Body of pancreas (tissue), 4 donors: ENCODE data around the gene PRMT5. TPM values are rescaled to one million over a fixed set of nuclear protein-coding genes. Genes with fewer than 3 reads are reported as not detected.

Experiments
- ATAC-seq: fragments of 150-250 bp; one replicate; pipeline ENCODE4 v1.9.1; 2016
- DNase-seq, 4 donors: peaks; one replicate each; pipeline ENCODE4 v3.0.0-alpha.2; 2019
- H3K27ac ChIP-seq, 4 donors: fragments of 200-600 bp; sonication (generic); 1 replicate in 3 of 4; 2 replicates in 1 of 4; pipeline versions ENCODE4 v1.5.1 to v1.6.1; 2016 to 2019; ENCODE audit warnings: mild to moderate bottlenecking in 1 of 4, mixed read lengths in 1 of 4, moderate library complexity in 1 of 4
- H3K27me3 ChIP-seq, 2 donors: fragments of 200-600 bp; sonication (generic); one replicate each; pipeline ENCODE4 v1.6.0; 2016; ENCODE audit warnings: mild to moderate bottlenecking in 1 of 2
- H3K36me3 ChIP-seq, 2 donors: fragments of 200-600 bp; sonication (generic); replicated peaks in 1 of 2; 2 replicates each; pipeline ENCODE4 v1.5.1; 2016; ENCODE audit warnings: low read depth in 2 of 2; ENCODE audit not compliant: insufficient read depth in 1 of 2
- H3K4me1 ChIP-seq: fragments of 200-600 bp; sonication (generic); one replicate; pipeline ENCODE4 v1.6.0; 2016
- H3K4me3 ChIP-seq, 2 donors: fragments of 200-600 bp; sonication (generic); 1 replicate in 1 of 2; 2 replicates in 1 of 2; pipeline ENCODE4 v1.5.1; 2016 to 2019
- H3K9me3 ChIP-seq, 3 donors: fragments of 200-600 bp; sonication (generic); 1 replicate in 2 of 3; 2 replicates in 1 of 3; pipeline ENCODE4 v1.5.1; 2016
- POLR2A ChIP-seq, 3 donors: fragments of 450-650 bp; IDR thresholded peaks; one replicate each; pipeline ENCODE4 v1.6.1; 2016; ENCODE audit warnings: antibody characterized with exemption in 3 of 3, mild to moderate bottlenecking in 2 of 3
- WGBS, 2 donors: methylation state at CpG; one replicate each; pipeline ENCODE4 v1.1.5; 2017; 5-methylcytosine and 5-hydroxymethylcytosine counted together
- intact Hi-C: fragments of 100-400 bp; cut with DNase I; formaldehyde crosslinking; loops from one replicate; pipeline ENCODE4 v1.15.1; 2023
- total RNA-seq, 2 donors: library from RNA; depleted of rRNA; stranded (reverse); fragments of >200 nt; gene quantifications; one replicate each; pipeline ENCODE4 v1.1.0, GENCODE V29; 2016
- TF ChIP-seq, protein P1 (sequence below), 7 experiments: fragments of 450-650 bp in 4 of 7; fragments of 200-600 bp in 3 of 7; sonication (generic) in 3 of 7; IDR thresholded peaks; one replicate each; pipeline ENCODE4 v1.5.1; 2016 to 2019; ENCODE audit warnings: antibody characterized with exemption in 7 of 7

PRMT5 gene
- total RNA-seq, 2 donors from 2014 or later, result 36.1 to 40.2 TPM

DNA sequence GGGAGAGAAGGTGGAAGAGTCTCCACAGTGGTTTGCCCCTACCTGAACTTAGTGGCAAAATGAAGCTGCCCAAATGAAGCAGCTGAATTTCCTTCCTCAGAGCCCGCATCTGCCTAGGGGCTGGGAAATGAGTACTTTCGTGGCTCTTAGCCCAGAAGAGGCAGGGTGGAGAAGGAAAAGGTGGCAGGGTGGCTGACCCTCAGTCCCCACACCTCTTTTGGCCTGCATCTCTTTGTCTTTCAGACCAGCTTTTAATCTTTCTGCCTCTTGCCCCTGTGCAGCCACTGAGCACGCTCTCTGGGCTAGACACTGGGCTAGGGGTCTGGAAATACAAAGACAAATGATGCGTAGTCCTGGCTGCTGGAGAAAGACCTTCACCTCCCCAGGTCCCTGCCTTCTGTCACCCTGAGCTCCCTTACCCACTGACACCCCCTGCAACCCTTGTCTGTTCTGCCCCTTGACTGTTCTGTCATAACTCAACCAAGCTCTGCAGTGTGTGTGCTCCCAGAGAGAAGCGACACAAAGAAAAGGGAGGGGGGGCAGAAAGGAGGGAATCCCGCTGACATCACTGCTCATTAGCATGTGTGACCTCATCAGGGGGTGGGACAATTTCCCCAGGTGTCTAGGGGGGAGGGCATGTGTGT is 46.5 kb downstream of the PRMT5 start:
- H3K4me3 ChIP-seq, result no peak overlapping the region

DNA sequence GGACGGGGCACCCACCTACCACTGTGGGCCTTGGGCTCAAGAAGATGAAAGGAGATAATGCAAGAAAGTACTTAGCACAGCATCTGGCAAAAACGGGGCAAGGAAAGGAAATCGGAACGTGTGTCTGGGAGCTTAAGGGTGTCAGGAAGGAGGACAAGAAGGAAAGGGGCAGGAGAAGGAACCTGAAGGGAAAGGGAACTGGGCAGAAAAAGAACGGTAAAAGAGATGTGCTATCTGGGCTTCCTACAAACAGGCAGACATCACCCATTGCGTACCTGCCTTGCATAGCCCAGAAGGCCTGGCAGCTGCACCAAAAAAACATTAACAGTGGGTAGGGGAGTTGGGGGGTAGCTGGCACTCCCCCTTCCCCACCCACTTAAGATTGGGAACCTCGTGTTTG is 47.1 kb downstream of the PRMT5 start:
- WGBS, 2 donors, result 31 to 36% methylated on average over 7 of the region's 7 CpGs

More for the DNA sequence above, 46.5 kb downstream of the PRMT5 start:
- 23 to 39% methylated on average over 4 to 6 of the region's 6 CpGs for WGBS, 2 donors
- peak; percentile 24 for ATAC-seq
- TF ChIP-seq, protein P1, sequence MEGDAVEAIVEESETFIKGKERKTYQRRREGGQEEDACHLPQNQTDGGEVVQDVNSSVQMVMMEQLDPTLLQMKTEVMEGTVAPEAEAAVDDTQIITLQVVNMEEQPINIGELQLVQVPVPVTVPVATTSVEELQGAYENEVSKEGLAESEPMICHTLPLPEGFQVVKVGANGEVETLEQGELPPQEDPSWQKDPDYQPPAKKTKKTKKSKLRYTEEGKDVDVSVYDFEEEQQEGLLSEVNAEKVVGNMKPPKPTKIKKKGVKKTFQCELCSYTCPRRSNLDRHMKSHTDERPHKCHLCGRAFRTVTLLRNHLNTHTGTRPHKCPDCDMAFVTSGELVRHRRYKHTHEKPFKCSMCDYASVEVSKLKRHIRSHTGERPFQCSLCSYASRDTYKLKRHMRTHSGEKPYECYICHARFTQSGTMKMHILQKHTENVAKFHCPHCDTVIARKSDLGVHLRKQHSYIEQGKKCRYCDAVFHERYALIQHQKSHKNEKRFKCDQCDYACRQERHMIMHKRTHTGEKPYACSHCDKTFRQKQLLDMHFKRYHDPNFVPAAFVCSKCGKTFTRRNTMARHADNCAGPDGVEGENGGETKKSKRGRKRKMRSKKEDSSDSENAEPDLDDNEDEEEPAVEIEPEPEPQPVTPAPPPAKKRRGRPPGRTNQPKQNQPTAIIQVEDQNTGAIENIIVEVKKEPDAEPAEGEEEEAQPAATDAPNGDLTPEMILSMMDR (IDR thresholded peaks at IDR 0.05), result no peak
- TF ChIP-seq POLR2A (IDR thresholded peaks at IDR 0.05), result peak in 1 of 3 donors; percentile 8
- Histone ChIP-seq H3K27me3 (no peaks in the 10 kb centered on the region), H3K27ac (no peak overlapping the region), H3K4me1 (peaks cover 29% of the 10 kb centered on the region), H3K36me3 (no peaks in the 10 kb centered on the region), H3K9me3 (no peaks in the 10 kb centered on the region)
- intact Hi-C loops, result no loop called here
- peak; percentile 59 to 81 (median 72) for DNase-seq

DNA sequence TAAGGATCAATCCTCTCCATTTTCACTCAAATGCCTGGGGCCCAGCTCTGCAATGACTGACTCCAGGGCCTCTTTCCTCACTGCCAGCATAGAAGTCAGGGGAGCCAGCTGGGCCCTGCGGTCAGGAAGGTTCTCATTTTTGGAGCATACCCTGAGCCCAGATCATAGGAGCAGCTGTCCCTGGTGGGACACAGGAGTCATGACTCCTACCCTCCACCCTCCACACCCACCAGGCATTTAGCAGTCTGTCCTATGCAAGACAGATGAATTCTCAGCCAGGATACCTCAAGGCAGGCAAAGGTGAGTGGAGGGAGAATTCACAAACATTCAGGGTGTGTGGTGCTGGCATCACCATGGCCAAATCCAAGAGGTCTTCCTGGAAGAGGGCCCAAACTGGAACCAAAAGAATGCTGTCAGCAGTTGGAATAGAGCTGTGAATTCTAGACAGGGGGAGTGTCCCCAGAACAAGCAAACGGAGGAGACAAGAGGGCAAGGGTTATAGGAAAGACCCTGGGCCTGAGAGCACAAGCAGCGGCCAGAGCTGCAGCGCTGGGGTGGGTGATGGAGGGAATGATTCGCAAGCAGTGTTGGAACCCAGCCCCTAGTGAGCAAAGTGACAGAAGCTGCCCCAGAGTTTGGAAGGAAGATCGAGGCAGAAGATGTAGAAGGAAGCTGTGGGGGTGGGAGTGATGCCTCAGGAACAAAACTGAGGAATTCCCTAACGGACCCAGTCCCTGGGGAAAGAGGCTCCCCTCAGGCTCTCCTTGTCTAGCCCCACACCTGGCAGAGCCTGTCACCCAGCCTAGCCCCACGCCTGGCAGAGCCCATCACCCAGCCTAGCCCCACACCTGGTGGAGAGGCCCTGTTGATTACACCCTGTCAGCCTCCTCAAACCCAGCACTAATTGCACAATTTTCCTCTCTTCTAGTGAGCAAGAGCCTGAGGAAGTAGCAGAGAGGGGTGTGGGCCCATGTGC is 50.6 kb downstream of the PRMT5 start:
- DNase-seq (no peak), ATAC-seq (no peak)
- Histone ChIP-seq H3K27ac (no peak overlapping the region), H3K9me3 (no peaks in the 10 kb centered on the region), H3K27me3 (no peaks in the 10 kb centered on the region), H3K36me3 (peaks cover 4 to 26% of the 10 kb centered on the region in 2 donors), H3K4me1 (peaks cover 19% of the 10 kb centered on the region), H3K4me3 (no peak overlapping the region)
- intact Hi-C loops, result no loop called here
- TF ChIP-seq, protein P1 (IDR thresholded peaks at IDR 0.05), result no peak
- no peak for TF ChIP-seq POLR2A (IDR thresholded peaks at IDR 0.05)
- 76 to 86% methylated on average over 7 to 8 of the region's 8 CpGs for WGBS, 2 donors

More for the DNA sequence above, 47.1 kb downstream of the PRMT5 start:
- Histone ChIP-seq H3K27ac (no peak overlapping the region), H3K4me3 (no peak overlapping the region), H3K27me3 (no peaks in the 10 kb centered on the region), H3K4me1 (peaks cover 24% of the 10 kb centered on the region), H3K9me3 (no peaks in the 10 kb centered on the region), H3K36me3 (peaks cover 0 to 5% of the 10 kb centered on the region in 2 donors)
- no peak for TF ChIP-seq POLR2A (IDR thresholded peaks at IDR 0.05)
- TF ChIP-seq, protein P1 (IDR thresholded peaks at IDR 0.05), result no peak
- DNase-seq, result no peak
- no peak for ATAC-seq
- intact Hi-C loops, result no loop called here

- intact Hi-C loops, result no loop called here
- WGBS, 2 donors, result 91 to 96% methylated on average over 16 to 18 of the region's 22 CpGs
Observed at GRCh38 chr14:22877000-22877501, 52.1 kb downstream of the PRMT5 start.

More at GRCh38 chr14:22877000-22877501, 52.1 kb downstream of the PRMT5 start:
- no peak for DNase-seq
- peaks cover 16% of the 10 kb centered on the region for H3K4me1 ChIP-seq
- H3K27ac ChIP-seq, result no peak overlapping the region
- no peak overlapping the region for H3K4me3 ChIP-seq
- no peak for ATAC-seq
- no peaks in the 10 kb centered on the region for H3K27me3 ChIP-seq
- peaks cover 4 to 26% of the 10 kb centered on the region in 2 donors for H3K36me3 ChIP-seq
- TF ChIP-seq, protein P1 (IDR thresholded peaks at IDR 0.05), result no peak
- TF ChIP-seq POLR2A (IDR thresholded peaks at IDR 0.05), result no peak
- no peaks in the 10 kb centered on the region for H3K9me3 ChIP-seq
